PFSK-1 (cell line): ENCODE results near the gene NKAIN2.
A peak's percentile ranks its signal among the peaks of the same experiment; 100 is the strongest.

Experiments
- FOXP2 ChIP-seq: optimal IDR thresholded peaks from 2 replicates; pipeline ENCODE3; 2011; ENCODE audit warnings: borderline replicate concordance, control low read depth, inconsistent platforms; ENCODE audit not compliant: insufficient read depth; ENCODE audit errors: extremely low read length, extremely low read depth
- POLR2AphosphoS5 ChIP-seq: IDR thresholded peaks from 2 replicates; pipeline ENCODE4 v1.6.1; 2012; ENCODE audit warnings: low read depth, mild to moderate bottlenecking, control low read depth, low read length, moderate library complexity
- REST ChIP-seq, 2 experiments: IDR thresholded peaks; 2 replicates each; pipeline versions ENCODE4 v1.6.1 to v1.8.0; 2011 to 2012; ENCODE audit warnings: low read depth in 2 of 2, low read length in 2 of 2, control low read depth in 1 of 2, inconsistent platforms in 1 of 2, mild to moderate bottlenecking in 1 of 2, moderate library complexity in 1 of 2; ENCODE audit not compliant: insufficient read depth in 1 of 2
- SIN3A ChIP-seq: IDR thresholded peaks from 2 replicates; pipeline ENCODE4 v1.6.1; 2012; ENCODE audit warnings: mild to moderate bottlenecking, low read length, moderate library complexity, borderline replicate concordance; ENCODE audit not compliant: insufficient read depth
- TAF1 ChIP-seq: IDR thresholded peaks from 2 replicates; pipeline ENCODE4 v1.6.1; 2012; ENCODE audit warnings: low read length, control low read depth, borderline replicate concordance; ENCODE audit not compliant: insufficient read depth

Gene NKAIN2

GRCh38 chr6:123854201-123854600 lies 50.5 kb downstream of the NKAIN2 start:
- TF ChIP-seq SIN3A (no peak), TAF1 (no peak), POLR2AphosphoS5 (no peak), FOXP2 (no peak), REST (IDR thresholded peaks at IDR 0.05; ENCODE audit: insufficient read depth in 1 of 2, low read depth in 2 of 2, low read length in 2 of 2) (no peak)

GRCh38 chr6:123855506-123855905 lies 51.8 kb downstream of the NKAIN2 start:
- TF ChIP-seq SIN3A (no peak), TAF1 (no peak), REST (IDR thresholded peaks at IDR 0.05; ENCODE audit: insufficient read depth in 1 of 2, low read depth in 2 of 2, low read length in 2 of 2) (no peak), POLR2AphosphoS5 (no peak), FOXP2 (no peak)

- TF ChIP-seq REST (IDR thresholded peaks at IDR 0.05; ENCODE audit: insufficient read depth in 1 of 2, low read depth in 2 of 2, low read length in 2 of 2), result no peak
- TF ChIP-seq TAF1, result no peak
- TF ChIP-seq POLR2AphosphoS5, result no peak
- no peak for TF ChIP-seq FOXP2
- no peak for TF ChIP-seq SIN3A
These were observed 55.6 kb downstream of the NKAIN2 start for GRCh38 chr6:123859291-123859690.

- TF ChIP-seq FOXP2 (no peak), TAF1 (no peak), SIN3A (no peak), POLR2AphosphoS5 (no peak), REST (IDR thresholded peaks at IDR 0.05; ENCODE audit: insufficient read depth in 1 of 2, low read depth in 2 of 2, low read length in 2 of 2) (no peak)
These were observed 65.7 kb downstream of the NKAIN2 start for GRCh38 chr6:123869334-123869733.

GRCh38 chr6:123873974-123874373 lies 70.3 kb downstream of the NKAIN2 start:
- TF ChIP-seq POLR2AphosphoS5 (no peak), REST (IDR thresholded peaks at IDR 0.05; ENCODE audit: insufficient read depth in 1 of 2, low read depth in 2 of 2, low read length in 2 of 2) (peak in 1 of 2 experiments; percentile 73; a peak in 1 of 4 replicates), TAF1 (no peak)
